Measurements from ENCODE around the gene DGKD.

- TF ChIP-seq CTCF (IDR thresholded peaks at IDR 0.05) (no peak), POLR2AphosphoS5 (IDR thresholded peaks at IDR 0.05) (no peak)
These were observed 58.1 kb downstream of the DGKD start for GRCh38 chr2:233412405-233412804.

Data from suprapubic skin (tissue), 3 donors.